Measurements from ENCODE around the gene EXOSC5. TPM values are rescaled to one million over a fixed set of nuclear protein-coding genes. Genes with fewer than 3 reads are reported as not detected.

EXOSC5 gene
- total RNA-seq, 2 donors from 2014 or later = 15.7 to 23.6 TPM

DNA sequence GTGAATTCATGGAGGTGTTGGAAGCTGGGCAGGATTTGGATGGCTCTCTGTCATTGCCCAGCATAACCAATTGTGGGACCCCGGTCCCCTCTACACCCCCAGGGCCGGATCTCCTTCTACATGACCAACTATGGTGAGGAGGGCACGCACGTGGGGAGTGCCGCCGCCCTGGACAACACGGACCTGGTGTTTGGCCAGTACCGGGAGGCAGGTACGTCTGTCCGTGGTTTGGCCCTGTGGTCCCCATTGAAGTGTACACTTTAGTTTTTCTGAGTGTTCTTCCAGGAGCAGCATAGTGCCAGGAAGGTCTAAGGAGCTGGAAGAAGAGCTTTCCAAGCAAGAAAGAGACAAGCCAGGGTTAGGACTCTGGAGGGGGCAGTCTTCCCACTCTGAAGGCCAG, 16.8 kb upstream of the EXOSC5 start:
- 93 to 94% methylated on average over 7 to 10 of the region's 10 CpGs for WGBS, 2 experiments (ENCODE audit: insufficient coverage in 1 of 2, insufficient read length in 1 of 2)
- Histone ChIP-seq H3K27ac (ENCODE audit: low read depth, low read length) (no peak overlapping the region), H3K36me3 (ENCODE audit: control insufficient read depth, insufficient read depth, low read length) (peaks cover 3% of the 10 kb centered on the region), H3K4me3 (ENCODE audit: low read length) (no peak overlapping the region), H3K27me3 (ENCODE audit: control insufficient read depth, insufficient read depth, low read length, poor library complexity, severe bottlenecking) (no peaks in the 10 kb centered on the region), H3K4me1 (ENCODE audit: control insufficient read depth, insufficient read depth, low read length) (no peaks in the 10 kb centered on the region), H3K9ac (ENCODE audit: extremely low read depth, low read length, poor library complexity, severe bottlenecking) (no peak overlapping the region), H3K9me3 (ENCODE audit: control insufficient read depth, low read length) (no peaks in the 10 kb centered on the region)
- no peak for DNase-seq
- no peaks in the 10 kb centered on the region for H3K27me3 Mint-ChIP-seq (ENCODE audit: insufficient read depth)
- no peak overlapping the region for H3K4me3 Mint-ChIP-seq
- no peak overlapping the region for H3K27ac Mint-ChIP-seq
- H3K9me3 Mint-ChIP-seq = no peaks in the 10 kb centered on the region
- peaks cover 40% of the 10 kb centered on the region for H3K36me3 Mint-ChIP-seq (ENCODE audit: low read depth)
- H3K4me1 Mint-ChIP-seq = peaks cover 5% of the 10 kb centered on the region
- TF ChIP-seq, protein P1, sequence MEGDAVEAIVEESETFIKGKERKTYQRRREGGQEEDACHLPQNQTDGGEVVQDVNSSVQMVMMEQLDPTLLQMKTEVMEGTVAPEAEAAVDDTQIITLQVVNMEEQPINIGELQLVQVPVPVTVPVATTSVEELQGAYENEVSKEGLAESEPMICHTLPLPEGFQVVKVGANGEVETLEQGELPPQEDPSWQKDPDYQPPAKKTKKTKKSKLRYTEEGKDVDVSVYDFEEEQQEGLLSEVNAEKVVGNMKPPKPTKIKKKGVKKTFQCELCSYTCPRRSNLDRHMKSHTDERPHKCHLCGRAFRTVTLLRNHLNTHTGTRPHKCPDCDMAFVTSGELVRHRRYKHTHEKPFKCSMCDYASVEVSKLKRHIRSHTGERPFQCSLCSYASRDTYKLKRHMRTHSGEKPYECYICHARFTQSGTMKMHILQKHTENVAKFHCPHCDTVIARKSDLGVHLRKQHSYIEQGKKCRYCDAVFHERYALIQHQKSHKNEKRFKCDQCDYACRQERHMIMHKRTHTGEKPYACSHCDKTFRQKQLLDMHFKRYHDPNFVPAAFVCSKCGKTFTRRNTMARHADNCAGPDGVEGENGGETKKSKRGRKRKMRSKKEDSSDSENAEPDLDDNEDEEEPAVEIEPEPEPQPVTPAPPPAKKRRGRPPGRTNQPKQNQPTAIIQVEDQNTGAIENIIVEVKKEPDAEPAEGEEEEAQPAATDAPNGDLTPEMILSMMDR (conservative IDR thresholded peaks at IDR 0.05) = no peak

- no peak overlapping the region for H3K9ac ChIP-seq (ENCODE audit: extremely low read depth, low read length, poor library complexity, severe bottlenecking)
- Mint-ChIP-seq H3K4me3 (no peak overlapping the region), H3K27ac (no peak overlapping the region), H3K9me3 (no peaks in the 10 kb centered on the region), H3K36me3 (ENCODE audit: low read depth) (peaks cover 32% of the 10 kb centered on the region), H3K4me1 (peaks cover 5% of the 10 kb centered on the region), H3K27me3 (ENCODE audit: insufficient read depth) (no peaks in the 10 kb centered on the region)
- no peak overlapping the region for H3K4me3 ChIP-seq (ENCODE audit: low read length)
- TF ChIP-seq, protein P1 (conservative IDR thresholded peaks at IDR 0.05) = no peak
- H3K27ac ChIP-seq (ENCODE audit: low read depth, low read length) = no peak overlapping the region
- DNase-seq = no peak
- H3K9me3 ChIP-seq (ENCODE audit: control insufficient read depth, low read length) = no peaks in the 10 kb centered on the region
- no peaks in the 10 kb centered on the region for H3K36me3 ChIP-seq (ENCODE audit: control insufficient read depth, insufficient read depth, low read length)
- WGBS, 2 experiments (ENCODE audit: insufficient coverage in 1 of 2, insufficient read length in 1 of 2) = 91 to 92% methylated on average over 5 of the region's 5 CpGs
- no peaks in the 10 kb centered on the region for H3K27me3 ChIP-seq (ENCODE audit: control insufficient read depth, insufficient read depth, low read length, poor library complexity, severe bottlenecking)
- no peaks in the 10 kb centered on the region for H3K4me1 ChIP-seq (ENCODE audit: control insufficient read depth, insufficient read depth, low read length)
These were observed 15.8 kb upstream of the EXOSC5 start for GRCh38 chr19:41412953-41413352.

DNA sequence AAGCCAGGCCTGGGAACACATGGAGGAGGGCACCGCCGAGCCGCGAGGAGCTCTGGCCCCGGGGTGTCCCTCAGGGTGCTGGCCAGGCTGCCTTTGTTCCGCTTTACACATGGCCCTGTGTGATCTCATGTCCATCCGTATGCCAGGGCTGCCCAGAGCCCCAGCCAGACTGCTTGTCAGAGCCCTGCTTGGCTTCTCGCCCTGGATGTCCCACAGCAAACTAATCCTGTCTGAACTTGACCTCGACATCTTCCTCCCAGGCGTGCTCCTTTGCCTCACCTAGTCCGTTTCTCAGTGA, 14.8 kb upstream of the EXOSC5 start:
- H3K27ac Mint-ChIP-seq = peak overlapping the region; percentile 52

More for the DNA sequence above, 14.8 kb upstream of the EXOSC5 start:
- H3K9me3 ChIP-seq (ENCODE audit: control insufficient read depth, low read length) = no peaks in the 10 kb centered on the region
- H3K9ac ChIP-seq (ENCODE audit: extremely low read depth, low read length, poor library complexity, severe bottlenecking) = no peak overlapping the region
- Mint-ChIP-seq H3K27me3 (ENCODE audit: insufficient read depth) (no peaks in the 10 kb centered on the region), H3K4me1 (peaks cover 14% of the 10 kb centered on the region), H3K36me3 (ENCODE audit: low read depth) (peaks cover 27% of the 10 kb centered on the region), H3K9me3 (no peaks in the 10 kb centered on the region), H3K4me3 (no peak overlapping the region)
- H3K27me3 ChIP-seq (ENCODE audit: control insufficient read depth, insufficient read depth, low read length, poor library complexity, severe bottlenecking) = no peaks in the 10 kb centered on the region
- no peaks in the 10 kb centered on the region for H3K36me3 ChIP-seq (ENCODE audit: control insufficient read depth, insufficient read depth, low read length)
- H3K4me3 ChIP-seq (ENCODE audit: low read length) = no peak overlapping the region
- DNase-seq = no peak
- H3K4me1 ChIP-seq (ENCODE audit: control insufficient read depth, insufficient read depth, low read length) = peaks cover 4% of the 10 kb centered on the region
- no peak overlapping the region for H3K27ac ChIP-seq (ENCODE audit: low read depth, low read length)
- 79 to 81% methylated on average over 11 of the region's 11 CpGs for WGBS, 2 experiments (ENCODE audit: insufficient coverage in 1 of 2, insufficient read length in 1 of 2)
- TF ChIP-seq, protein P1 (conservative IDR thresholded peaks at IDR 0.05) = no peak
